Adrenal gland (tissue), 5 donors: ENCODE results near the gene HEBP1.

ENCODE experiments used
- CTCF ChIP-seq, 6 experiments: fragments of 450-650 bp in 4 of 6; fragments of 200-600 bp in 2 of 6; sonication (generic) in 1 of 6; IDR thresholded peaks; 1 replicate in 5 of 6; 2 replicates in 1 of 6; pipeline versions ENCODE4 v1.5.1 to v1.8.0; 2016 to 2021; ENCODE audit warnings: antibody characterized with exemption in 6 of 6, mild to moderate bottlenecking in 2 of 6, moderate library complexity in 1 of 6
- POLR2A ChIP-seq, 2 donors: fragments of 450-650 bp; IDR thresholded peaks; one replicate each; pipeline ENCODE4 v1.6.1; 2017; ENCODE audit warnings: antibody characterized with exemption in 2 of 2, mild to moderate bottlenecking in 2 of 2, moderate library complexity in 1 of 2
- donor health status: DM: no; HTN: no; CAD: no.

- TF ChIP-seq CTCF (IDR thresholded peaks at IDR 0.05) (no peak), POLR2A (IDR thresholded peaks at IDR 0.05) (no peak)
Measured at GRCh38 chr12:12987421-12987820, 12.6 kb downstream of the HEBP1 start.
